Measurements from ENCODE around the gene IL1RL2.

The IL1RL2 gene

DNA sequence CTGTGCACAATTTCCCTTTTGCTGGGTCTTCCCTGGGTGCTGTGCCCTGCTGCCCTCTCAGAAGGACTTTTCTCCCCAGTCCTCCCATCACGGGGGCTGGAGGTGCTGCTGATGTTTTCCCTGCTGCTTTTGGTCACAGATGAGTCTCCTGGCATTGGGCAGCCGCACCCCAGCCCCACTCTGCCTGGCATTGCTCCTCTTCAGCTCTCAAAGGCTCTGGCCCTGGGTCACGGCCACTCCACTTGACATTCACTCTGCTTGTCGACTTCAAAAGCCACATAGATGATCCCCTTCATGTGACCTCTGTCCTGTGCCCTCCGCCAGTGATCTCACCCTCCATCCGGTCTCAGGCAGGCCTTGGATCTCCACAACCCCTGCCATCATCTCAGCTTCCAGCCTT lies 81.0 kb downstream of the IL1RL2 start:
- DNase-seq (ENCODE audit: low spot score), result no peak

DNA sequence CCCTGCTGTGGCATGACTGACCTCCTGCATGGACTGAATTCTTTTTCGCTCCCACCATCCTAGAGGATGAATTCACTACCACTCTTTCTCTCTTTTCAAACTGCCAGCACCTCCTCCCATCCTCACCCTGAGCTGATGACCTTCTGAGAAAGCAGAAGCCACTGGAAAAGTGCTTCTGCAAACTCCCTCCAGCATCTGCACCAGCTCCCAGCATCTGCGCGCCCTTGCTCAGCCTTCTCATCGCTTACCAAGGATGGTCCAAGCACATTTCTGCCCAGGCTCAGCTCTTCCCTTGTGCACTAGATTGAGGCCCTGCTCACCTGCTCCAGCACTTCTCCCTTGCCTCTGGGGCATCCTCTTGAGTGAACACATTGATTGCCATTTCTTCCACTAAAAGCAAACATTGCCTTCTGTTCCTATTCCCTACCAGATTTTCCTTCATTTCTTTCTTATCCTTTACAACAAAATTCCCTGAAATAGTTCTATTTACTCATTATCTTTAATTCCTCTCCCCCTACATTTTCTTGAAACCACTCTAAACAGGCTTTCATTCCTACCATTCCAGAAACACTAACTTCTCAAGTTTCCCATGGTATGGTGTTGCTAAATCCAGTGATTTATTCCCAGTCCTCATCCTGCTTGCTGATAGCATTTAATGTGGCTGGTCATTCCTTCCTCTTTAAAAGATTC lies 81.8 kb downstream of the IL1RL2 start:
- DNase-seq (ENCODE audit: low spot score), result no peak

DNA sequence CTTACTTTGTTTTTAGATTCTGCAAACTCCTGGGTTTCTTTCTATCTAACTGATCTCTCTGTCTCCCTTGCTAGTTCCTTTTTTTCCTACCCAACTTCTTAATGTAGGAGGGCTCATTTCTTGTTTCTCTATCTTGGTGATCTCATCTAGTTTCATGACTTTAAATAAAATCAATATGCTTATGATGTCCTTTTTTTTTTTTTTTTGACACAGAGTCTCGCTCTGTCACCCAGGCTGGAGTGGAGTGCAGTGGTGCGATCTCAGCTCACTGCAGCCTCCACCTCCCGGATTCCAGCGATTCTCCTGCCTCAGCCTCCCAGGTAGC lies 82.3 kb downstream of the IL1RL2 start:
- no peak for DNase-seq (ENCODE audit: low spot score)

DNA sequence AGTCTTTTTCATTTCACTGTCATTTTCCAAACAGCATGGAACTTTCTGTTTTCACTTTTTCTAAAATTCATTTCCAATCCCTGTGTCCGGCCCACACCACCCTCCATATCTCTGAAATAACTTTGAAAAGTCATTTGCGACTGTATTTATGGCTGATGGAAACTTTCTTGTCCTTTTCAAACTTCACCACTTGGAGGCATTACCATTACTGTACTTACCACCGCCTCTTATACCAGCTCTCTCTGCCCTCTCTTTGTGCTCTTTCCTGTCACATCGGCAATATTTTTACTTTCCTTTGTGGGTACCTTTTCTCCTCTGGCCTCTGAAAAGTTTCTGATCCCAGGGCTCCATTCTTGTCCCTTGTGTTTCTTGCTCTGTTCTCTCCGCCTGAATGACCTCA lies 85.0 kb downstream of the IL1RL2 start:
- DNase-seq (ENCODE audit: low spot score), result no peak

DNA sequence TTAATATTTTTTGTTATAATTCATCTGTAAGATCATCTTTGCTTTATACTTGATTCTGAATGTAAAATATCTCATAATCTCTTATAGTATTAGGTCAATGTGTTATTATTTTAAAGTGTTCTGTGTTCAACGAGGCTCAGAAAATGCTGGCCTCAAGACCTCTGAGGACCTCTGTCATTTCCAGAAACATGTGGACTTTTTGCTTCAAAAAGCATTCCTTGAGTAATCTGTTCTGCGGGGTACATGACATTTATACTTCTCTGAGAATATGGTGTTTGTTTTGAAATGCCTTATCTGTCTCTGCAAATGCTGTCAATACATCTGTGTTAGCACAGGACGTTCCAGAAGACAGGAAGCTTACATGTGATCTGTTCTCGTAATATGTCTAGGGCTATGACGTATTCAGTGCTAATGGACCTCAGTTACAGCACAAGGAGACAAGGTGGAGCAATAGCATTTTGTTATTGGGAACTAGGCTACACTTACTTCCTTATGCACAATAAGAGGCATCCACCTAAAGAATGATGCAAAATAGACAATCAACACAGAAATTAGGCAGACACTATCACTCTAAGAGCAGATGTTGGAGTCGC lies 86.9 kb downstream of the IL1RL2 start:
- DNase-seq (ENCODE audit: low spot score), result no peak

DNA sequence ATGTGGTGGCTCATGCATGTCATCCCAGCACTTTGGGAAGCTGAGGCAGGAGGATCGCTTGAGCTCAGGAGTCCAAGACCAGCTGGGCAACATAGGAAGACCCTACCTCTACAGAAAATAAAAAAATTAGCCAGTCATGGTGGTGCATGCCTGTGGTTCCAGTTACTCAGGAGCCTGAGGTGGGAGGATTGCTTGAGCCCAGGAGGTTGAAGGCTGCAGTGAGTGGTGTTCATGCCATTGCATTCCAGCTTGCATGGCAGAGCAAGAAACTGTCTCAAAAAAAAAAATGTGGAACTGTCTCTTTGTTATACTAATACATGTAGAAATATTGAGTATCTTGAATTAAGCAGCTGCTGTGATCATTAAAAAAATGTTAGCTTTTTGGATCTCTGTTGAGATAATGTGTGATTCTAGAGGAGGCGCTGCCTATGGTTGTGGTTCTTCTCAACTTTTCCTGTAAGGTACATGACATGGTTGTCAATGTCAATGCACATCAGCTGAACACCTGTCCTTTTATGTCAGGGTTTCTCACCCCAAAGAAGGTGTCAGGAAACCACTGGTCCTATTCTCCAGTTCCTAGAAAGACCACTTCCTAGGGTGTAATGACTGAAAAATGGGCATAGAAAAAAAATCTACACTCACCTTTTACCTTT lies 89.9 kb downstream of the IL1RL2 start:
- DNase-seq (ENCODE audit: low spot score), result no peak

DNA sequence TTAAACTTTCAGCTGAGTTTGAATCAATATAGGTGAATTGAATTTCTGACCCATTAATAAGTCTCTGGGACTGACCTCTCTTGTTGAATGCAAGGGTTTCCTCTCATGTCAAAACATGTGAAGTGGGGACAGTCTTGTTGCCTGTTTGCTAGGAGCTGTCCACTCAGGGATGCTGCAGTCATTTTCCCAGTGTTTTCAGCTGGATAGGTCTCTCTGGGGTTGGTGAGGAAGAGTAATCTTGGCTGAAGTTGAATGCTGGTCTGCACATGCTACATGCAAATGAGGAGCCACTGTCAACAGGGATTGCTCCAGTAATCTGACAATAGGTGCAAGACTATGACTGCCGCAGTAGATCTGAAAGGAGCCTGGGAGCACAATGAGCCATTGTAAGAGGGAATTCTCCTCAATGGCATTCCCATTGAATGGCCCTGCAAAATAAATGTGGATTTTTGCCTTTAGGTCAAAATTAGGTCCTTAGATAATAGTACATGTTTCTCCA lies 90.4 kb downstream of the IL1RL2 start:
- no peak for DNase-seq (ENCODE audit: low spot score)

DNA sequence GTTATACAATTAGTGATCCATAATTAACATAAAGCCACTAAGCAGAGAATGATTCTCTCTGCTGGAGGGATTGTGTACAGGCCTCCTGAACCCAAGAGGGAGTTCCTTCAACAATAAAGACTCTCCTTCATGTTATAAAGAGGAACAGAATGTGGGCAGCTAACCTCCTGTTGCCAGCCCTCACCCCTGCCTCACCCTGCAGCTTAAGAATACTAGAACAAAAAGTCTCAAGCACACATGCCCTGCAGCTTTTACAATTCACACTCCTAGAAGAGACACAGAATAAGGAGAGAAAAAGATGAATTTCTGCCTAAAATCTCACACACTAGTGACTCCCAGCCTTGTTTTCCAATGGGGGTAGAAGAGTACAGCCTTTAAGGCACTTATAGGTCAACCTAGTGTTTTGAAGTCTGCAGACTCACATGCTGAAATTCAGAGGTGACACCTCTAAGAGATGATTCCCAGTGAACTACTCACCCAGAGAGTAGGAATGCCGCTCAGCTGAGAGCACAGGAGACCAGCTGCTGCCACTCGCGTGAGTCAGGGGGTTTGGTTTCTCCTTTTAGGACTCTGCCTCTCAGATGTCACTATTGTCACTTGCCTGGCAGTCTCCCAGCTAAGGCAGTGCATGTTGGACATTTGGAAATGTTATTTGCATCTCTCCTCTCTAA lies 92.0 kb downstream of the IL1RL2 start:
- DNase-seq (ENCODE audit: low spot score), result no peak

DNA sequence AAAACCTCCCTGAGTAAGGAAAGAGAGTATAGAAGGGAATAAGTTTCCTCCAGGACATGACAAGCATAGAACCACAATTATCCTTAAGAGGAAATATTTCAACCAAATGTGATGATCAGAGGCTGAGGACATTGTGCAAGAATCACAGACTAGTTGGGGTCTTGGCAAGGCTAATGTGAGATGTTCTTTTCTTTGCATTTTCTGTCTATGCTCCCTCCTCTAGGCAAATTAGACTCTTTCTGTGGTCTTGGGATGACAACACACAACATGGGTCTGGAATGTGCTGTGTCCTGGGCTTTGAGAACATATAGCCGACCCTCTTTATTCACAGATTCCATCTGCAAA lies 92.5 kb downstream of the IL1RL2 start:
- DNase-seq (ENCODE audit: low spot score), result no peak

DNA sequence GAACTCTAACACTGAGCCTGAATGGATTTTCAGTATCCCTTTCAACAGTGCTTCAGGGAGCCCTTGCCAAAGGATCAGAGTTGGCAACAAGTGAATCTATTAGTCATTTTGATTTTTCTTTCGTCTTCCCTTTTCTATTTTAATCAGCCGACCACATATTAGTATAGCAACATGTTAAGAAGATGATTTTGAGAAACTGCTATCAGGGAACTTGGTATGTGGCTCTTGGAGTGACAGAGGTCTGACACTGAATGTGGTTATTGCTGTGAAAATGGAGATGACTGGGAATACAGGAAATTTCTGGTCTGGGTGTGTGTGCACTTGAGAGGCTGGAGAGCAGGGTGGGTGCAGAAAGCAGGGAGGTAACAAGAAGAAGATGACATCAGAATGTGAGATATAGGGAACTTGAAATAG lies 95.9 kb downstream of the IL1RL2 start:
- no peak for DNase-seq (ENCODE audit: low spot score)

DNA sequence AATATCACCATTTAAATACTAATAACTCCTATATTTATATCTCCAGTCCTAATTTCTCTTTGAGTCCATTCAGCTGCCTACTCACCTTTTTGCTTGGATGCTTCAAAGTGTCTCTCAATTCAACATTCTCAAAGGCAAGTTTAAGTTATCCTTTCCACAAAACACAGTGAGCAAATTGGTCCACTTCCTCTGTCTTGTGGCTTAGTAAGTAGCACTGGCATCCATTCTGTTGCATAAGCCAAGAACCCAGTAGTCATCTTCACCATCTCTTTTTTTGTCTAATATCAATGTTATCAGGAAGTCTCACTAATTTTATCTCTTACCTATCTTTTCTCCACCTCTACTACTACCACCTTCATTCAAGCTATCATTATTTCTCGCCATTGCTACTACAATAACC lies 97.2 kb downstream of the IL1RL2 start:
- no peak for DNase-seq (ENCODE audit: low spot score)

DNA sequence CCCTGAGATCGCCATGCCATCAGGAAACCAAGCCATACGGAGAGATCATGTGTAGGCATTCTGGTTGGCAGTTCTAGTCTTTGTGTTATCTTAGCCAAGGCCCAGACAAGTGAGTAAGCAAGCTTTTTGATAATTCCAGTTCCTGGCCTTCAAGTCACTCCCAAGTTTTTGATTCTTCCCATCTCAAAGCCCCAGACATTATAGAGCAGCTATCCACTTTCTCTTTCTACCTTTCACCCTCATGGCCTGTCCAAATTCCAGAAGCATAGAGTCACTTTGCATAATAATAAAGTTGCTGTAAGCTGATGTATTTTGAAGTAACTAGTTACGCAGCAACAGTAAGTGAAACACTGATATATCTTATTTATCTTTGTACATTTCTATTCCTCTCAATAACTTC lies 97.8 kb downstream of the IL1RL2 start:
- DNase-seq (ENCODE audit: low spot score), result no peak

DNA sequence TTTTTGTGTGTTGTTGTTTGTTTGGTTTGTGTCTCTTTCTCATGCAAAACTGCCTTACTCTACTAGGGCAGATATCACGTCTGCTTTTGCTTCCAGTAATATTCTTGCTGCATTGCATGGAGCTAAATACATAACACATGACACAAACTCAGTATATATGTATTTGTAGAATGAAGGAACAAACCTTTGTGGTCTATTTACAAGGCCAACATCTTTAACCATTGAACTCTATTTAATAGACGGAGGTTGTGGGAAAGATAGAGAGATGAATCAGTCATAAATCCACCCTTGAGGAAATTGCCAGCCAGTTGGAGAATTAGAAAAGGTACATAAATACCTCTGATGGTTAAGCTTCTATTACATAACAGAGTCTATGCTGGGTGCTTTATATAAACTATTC lies 98.5 kb downstream of the IL1RL2 start:
- DNase-seq (ENCODE audit: low spot score), result no peak

DNA sequence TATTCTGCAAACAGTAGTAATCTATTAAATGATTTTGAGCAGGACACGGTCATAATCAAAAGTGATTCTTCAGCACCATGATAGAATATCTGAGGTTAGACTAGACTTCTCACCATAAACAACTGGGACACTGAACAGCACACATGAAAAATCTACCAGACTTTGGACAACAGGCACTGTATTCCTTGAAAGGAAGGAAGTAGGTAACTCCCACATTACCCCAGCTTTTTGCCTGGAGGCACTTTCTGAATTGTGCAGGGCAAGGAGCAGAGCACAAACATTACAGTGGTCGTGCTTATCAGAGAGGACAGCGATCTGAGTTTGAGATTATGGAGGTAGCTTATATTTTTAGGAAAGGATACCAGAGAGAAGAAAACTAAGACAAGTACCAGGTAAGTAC lies 99.2 kb downstream of the IL1RL2 start:
- DNase-seq (ENCODE audit: low spot score), result no peak

DNA sequence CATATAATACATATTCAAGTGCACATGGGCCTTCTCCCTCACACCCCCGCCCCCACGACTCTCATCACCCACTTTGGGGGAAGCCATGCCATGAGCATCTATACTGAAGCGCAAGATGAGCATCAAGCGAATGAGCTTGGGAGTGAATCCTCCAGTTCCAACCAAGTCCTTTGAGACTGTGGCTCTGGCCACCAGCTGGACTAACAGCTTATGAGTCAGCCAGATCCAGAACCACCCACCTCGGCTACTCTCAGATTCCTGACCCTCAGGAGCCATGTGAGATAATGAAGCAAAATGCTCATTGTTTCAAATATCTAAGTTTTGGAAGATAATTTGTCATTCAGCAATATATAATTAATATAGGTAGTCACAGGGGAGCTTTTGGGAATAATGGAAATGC lies 102.3 kb downstream of the IL1RL2 start:
- DNase-seq (ENCODE audit: low spot score), result no peak
